HG03060 (cell line): ENCODE results near the gene MBD6.

Source experiments
- ATAC-seq: cut with Tn5 transposase; IDR thresholded peaks from one replicate; pipeline ENCODE4 v1.9.1; 2021; ENCODE audit warnings: low read depth, moderate number of reproducible peaks; ENCODE audit not compliant: unreplicated experiment

The MBD6 gene

DNA sequence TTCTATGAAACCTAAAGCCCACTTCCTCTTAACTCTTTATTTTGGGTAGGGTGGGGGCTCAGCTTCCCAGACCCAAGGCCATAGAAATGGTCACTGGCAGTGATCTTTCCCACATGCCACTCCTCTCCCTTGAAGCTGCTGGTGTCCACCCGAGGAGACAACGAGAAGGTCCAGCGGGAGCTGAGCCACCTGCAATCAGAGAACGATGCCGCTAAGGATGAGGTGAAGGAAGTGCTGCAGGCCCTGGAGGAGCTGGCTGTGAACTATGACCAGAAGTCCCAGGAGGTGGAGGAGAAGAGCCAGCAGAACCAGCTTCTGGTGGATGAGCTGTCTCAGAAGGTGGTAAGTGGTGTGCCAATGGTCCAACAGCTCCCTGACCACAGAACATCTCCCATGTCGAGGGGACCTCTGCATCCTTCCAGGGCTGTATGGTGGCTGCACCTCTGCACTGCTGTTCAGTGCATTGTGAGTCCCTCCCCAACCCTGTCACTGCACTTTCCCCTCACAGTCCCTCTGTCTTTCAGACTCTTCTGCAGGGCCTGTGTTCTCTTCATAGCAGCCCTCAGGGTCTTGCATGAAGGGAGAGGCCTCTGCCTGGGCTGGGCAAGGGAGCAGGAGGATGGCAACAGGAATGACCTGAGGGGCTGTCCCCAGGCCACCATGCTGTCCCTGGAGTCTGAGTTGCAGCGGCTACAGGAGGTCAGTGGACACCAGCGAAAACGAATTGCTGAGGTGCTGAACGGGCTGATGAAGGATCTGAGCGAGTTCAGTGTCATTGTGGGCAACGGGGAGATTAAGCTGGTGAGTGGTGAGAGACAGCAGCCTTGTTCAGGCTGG, 49.5 kb downstream of the MBD6 start:
- no peak for ATAC-seq

DNA sequence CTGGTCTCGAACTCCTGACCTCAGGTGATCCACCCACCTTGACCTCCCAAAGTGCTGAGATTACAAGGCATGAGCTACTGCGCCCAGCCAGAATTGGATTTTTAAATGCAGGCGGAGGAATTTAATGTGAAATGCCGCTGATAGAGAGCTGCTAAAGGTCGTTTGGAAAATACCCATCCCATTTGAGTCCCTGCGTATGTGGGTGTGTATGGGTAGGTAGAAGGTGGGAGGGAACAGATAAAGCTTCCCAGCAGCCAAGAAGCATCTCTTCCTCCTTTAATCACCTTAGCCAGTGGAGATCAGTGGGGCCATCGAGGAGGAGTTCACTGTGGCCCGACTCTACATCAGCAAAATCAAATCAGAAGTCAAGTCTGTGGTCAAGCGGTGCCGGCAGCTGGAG, 52.2 kb downstream of the MBD6 start:
- ATAC-seq, result no peak

DNA sequence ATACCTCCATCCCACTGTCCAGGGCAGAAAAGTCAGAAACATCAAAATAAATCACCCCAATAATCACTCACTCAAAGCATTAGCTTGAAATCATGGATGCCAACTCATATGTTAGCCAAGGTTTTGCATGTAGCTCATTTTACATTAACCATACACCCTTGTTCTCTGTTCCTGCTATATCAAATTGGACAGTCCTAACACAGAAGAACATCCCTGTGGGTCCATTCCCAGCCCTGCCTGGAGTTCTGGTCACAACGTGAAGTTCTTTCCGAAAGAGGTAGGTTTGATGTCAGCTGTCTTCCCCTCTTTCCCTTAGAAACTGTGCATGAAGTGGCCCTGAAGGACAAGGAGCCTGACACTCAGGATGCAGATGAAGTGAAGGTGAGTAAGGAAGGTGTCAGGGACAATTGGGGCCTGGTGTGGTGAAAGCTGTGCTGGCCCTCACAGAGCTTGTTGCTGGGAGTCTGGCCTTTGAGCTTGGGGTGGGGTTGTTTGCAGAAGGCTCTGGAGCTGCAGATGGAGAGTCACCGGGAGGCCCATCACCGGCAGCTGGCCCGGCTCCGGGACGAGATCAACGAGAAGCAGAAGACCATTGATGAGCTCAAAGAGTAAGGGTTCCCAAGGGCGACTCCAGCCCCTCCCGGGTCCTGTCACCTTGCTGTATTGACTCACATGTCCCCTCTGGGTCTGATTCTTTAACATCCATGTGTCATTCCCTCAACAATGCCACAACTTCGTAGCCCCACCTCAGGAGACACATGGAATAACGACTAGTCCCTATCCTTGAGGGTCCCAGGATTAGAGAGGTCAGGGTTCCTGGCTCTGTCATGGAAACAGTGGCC, 53.4 kb downstream of the MBD6 start:
- no peak for ATAC-seq

DNA sequence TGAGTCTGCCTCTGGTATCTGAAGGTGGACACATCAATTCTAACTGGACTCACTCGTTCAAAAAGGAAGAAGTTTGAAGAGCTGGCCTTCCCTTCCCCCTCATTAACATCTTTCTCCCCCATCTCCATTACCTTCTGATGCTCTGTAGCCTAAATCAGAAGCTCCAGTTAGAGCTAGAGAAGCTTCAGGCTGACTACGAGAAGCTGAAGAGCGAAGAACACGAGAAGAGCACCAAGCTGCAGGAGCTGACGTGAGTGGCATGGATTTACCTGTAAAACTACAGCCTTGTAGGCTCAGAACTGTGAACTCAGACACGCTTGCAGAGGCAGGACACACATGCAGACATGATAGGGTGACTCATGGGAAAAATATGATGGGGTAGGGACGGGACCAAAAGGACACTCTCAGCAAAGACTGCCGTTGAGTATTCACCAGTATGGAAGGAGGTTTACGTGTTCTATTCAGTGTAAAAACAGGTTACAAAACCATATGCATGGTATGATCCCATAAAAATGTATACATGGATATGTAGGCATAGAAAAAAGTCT, 54.1 kb downstream of the MBD6 start:
- ATAC-seq, result no peak

DNA sequence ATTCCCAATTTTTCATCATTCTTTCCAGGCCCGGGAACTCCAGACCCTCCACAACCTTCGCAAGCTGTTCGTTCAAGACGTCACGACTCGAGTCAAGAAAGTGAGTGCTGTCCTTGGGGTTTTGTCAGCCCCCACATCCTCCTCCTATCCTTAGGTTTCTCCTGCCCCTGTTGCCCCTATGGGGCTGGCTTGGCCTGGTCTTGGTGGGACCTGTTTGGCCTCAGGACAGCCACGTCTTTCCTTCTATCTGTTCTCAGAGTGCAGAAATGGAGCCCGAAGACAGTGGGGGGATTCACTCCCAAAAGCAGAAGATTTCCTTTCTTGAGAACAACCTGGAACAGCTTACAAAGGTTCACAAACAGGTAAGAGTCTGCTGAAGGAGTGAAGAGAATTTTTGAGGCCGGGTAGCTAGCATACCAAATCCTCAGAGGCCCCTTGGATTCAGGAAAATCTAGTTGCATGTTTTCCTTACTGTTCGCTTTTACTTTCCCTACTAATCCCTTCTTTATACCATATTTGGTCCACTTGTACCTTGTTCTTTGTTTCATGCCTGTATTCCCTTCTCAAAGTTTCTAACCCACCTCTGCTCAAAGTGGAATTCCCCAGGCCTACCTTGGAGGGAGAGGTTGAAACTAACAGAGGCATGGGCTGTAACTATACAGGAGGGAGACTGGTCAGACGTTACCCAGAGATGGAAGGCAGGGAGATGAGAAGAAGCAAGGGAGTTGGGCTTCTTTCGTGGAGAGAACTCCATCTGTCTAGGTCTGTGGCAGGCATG, 55.5 kb downstream of the MBD6 start:
- ATAC-seq, result no peak

DNA sequence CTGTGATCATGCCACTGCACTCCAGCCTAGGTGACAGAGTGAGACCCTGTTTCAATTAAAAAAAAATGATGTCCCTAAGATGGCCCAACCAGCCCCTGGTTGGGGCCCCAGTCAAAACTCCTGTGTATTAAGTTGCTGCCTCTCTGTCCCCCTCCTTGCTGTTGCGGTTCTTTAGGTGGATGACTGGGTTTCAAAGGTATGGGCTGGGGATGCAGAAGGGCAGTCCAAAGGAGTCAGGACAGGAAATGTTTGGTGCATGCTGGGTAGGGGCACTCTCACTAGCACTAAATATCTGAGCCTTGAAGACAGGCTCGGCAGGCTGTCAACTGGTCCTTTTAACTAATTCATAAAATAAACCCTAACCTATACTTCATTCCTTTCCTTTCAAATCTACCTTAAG, 56.4 kb downstream of the MBD6 start:
- ATAC-seq, result no peak
